ENCODE results near the gene ATP6V1F.

The ATP6V1F gene

DNA sequence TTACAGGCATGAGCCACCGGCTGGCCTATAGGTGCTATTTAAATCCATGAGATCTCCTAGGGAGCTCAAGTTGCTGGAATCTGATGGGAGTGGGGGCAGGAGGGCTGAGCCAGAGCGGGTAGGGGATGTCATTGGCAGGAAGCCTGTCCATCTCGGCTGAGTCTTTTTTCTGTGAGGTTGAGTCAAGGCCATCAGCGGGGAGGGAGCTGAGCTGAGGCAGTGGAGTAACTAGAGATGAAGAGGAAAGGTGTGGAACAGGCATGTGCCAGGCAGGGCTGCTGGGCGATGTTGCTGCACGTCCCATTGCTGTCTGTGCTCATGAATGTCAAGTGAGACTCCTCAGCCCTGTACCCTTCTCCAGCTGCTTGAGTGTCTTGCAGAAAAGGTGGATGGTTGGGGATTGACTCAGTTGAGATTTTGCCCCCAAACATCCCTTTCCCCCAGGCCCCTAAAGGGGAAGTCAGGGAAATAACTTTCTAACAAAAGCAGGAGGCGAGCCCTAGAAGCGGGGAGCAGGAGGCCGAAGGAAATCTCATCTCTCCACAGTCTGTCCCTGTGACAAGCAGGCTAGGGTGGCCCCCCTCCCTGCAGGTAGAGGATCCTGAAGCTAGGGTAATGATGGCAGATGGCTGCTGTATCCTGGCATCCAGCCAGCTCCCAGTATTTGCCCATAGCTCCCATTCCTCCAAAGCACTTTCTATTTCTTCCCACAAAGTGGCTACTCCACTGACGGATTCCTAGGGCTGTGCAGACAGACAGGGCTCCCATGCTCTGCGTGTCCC, 5.4 kb downstream of the ATP6V1F start:
- H3K27ac ChIP-seq: no peak overlapping the region
- no peak for TF ChIP-seq ZFX (IDR thresholded peaks at IDR 0.05)
- TF ChIP-seq CTCF (conservative IDR thresholded peaks at IDR 0.05): no peak

GRCh38 chr7:128868624-128869137, 6.0 kb downstream of the ATP6V1F start:
- H3K27ac ChIP-seq: peak overlapping the region; percentile 35
- TF ChIP-seq ZFX (IDR thresholded peaks at IDR 0.05): no peak
- TF ChIP-seq CTCF (conservative IDR thresholded peaks at IDR 0.05): no peak

DNA sequence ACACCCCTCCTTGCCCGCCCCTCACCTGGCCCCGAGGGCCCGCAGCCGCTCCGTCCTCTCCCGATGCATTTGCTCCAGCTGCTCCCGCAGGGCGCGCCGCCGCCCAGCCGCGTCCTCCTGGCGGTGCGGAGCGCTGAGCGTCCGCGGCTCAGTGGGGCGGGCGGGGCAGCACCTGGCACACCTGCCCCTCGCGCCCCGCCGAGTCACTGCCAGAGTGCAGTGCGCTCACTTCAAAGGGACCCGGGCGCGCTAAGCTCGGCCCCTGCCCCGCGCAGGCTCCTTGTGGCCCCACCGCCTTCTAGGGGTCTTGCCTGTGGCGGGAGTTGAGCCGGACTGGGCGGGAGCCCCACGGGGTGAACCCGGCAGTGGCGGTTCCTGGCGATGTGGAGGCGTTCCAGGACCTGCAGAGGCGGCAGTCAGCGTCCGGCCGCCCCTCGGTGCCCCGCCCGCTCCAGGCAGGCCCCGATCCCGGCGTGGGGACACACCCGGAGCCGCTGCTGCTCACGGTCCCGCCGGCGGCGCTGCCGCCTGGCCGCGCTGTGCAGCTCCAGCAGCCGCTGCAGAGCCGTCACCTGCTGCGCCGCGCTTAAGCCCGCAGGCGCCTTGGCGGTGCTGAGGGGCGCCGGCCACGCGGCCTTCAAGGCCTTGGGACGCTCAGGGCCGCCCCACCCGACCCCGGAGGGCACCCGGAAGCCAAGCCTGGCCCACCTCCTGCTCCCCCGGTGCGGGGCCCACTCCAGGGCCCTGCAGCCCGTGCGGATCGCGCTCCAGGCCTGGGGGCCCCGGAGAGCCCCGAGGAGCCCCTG, 6.7 kb downstream of the ATP6V1F start:
- H3K27ac ChIP-seq: peak overlapping the region; percentile 35
- TF ChIP-seq CTCF (conservative IDR thresholded peaks at IDR 0.05) (no peak; the same call in 1 of the 2 replicates), ZFX (IDR thresholded peaks at IDR 0.05) (0 out of 2 replicates have a peak, but pooled peaks have one; percentile 28)

DNA sequence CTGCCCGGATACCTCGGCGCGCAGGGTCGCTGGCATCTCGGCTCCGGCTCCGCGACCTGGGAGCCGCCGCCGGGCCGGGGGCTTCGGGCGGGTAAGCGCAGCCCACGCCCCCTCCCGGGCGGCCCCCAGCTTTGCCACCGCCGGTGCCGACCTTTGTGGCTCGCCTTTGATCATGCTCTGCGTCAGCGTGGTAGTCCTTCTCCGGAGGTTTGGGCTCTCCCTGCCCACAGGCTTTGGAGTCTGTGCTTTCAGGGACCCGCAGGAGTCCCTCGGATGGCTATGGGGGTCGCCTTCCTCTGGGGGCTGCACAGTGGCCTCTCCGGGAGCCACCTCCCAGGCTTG, 7.3 kb downstream of the ATP6V1F start:
- no peak overlapping the region; the same call in 1 of the 2 replicates for H3K27ac ChIP-seq
- TF ChIP-seq CTCF (conservative IDR thresholded peaks at IDR 0.05) (no peak), ZFX (IDR thresholded peaks at IDR 0.05) (no peak)

GRCh38 chr7:128871050-128871449, 8.4 kb downstream of the ATP6V1F start:
- H3K27ac ChIP-seq: no peak overlapping the region
- TF ChIP-seq CTCF (conservative IDR thresholded peaks at IDR 0.05) (no peak), ZFX (IDR thresholded peaks at IDR 0.05) (no peak)

DNA sequence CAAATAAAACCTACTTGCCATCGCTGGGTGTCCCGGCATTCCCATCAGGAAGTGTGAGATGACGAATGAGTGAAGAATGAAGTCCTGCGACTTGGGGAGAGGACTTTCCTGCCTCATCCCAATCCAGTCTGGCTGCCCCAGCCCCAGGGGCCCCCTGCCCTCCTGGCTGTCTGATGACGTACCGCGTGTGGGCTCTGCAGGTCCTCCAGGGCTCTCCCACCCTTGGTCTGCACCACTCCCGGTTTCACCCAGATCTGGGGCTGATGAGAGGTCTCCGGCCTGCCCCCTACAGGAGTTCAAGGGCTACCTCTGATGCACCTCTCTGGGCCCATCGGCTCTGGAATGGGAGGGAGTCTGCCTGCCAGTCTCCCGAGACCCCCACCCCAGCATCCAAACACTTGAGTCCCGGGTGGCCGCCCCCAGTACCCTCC, 9.8 kb downstream of the ATP6V1F start:
- no peak; the same call in 1 of the 2 replicates for TF ChIP-seq CTCF (conservative IDR thresholded peaks at IDR 0.05)
- no peak for TF ChIP-seq ZFX (IDR thresholded peaks at IDR 0.05)
- no peak overlapping the region for H3K27ac ChIP-seq

DNA sequence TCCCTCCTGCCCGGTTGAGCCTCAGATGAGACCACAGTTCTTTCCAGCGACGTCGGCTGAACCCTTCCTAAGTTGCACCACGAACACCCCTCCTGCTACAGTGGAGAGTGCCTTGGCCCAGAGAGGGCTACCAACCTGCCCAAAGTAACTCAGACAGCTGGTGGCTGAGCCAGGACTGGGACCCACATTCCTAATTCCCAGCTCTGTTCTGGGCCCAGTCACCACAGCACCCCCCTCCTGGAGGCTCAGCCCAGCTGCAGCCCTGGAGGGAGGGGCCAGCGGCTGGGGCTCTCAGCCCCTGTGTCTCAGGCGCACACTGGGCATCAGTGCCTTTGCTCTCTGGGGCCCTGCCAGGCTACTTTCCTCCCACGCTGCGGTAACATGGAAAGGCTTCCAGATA, 10.6 kb downstream of the ATP6V1F start:
- no peak overlapping the region for H3K27ac ChIP-seq
- TF ChIP-seq CTCF (conservative IDR thresholded peaks at IDR 0.05): no peak
- no peak for TF ChIP-seq ZFX (IDR thresholded peaks at IDR 0.05)
